WTC11 (cell line): Measurements from ENCODE around the gene AURKAIP1. TPM values are rescaled to one million over a fixed set of nuclear protein-coding genes. Genes with fewer than 3 reads are reported as not detected.

Experiments used
- ATAC-seq: fragments of 200-7000 bp; cut with Tn5 transposase; 2 replicates; pipeline ENCODE4 v1.10.0; 2021; ENCODE audit warnings: mild to moderate bottlenecking, moderate library complexity
- CTCF ChIA-PET: fragments of 300-600 bp; sonication (Branson Sonifier 250); formaldehyde crosslinking; loops from one replicate; lab custom pipeline; 2021; ENCODE audit warnings: antibody characterized with exemption; lab: Charles Lee
- POLR2A ChIA-PET: fragments of 350-600 bp; sonication (Branson Sonifier 250); formaldehyde crosslinking; loops from one replicate; lab custom pipeline; 2021; ENCODE audit warnings: antibody characterized with exemption; lab: Charles Lee
- DNase-seq: peaks from one replicate; pipeline ENCODE4 v3.0.0; 2021; ENCODE audit warnings: low spot score
- H3K27ac Mint-ChIP-seq: 2 replicates; pipeline ENCODE4 v1.8.0; 2021; ENCODE audit warnings: mixed read lengths
- H3K27me3 Mint-ChIP-seq: 2 replicates; pipeline ENCODE4 v1.8.0; 2021; ENCODE audit warnings: low read depth, mild to moderate bottlenecking, moderate library complexity, mixed read lengths
- H3K36me3 Mint-ChIP-seq: 2 replicates; pipeline ENCODE4 v1.8.0; 2021; ENCODE audit warnings: mixed read lengths
- H3K4me1 Mint-ChIP-seq: 2 replicates; pipeline ENCODE4 v1.8.0; 2022; ENCODE audit warnings: mixed read lengths
- H3K4me3 Mint-ChIP-seq: 2 replicates; pipeline ENCODE4 v1.8.0; 2021; ENCODE audit warnings: mild to moderate bottlenecking, moderate library complexity, mixed read lengths
- H3K9me3 Mint-ChIP-seq: 2 replicates; pipeline ENCODE4 v1.8.0; 2021; ENCODE audit warnings: mixed read lengths
- ATF2 ChIP-seq: sonication (generic); formaldehyde crosslinking; IDR thresholded peaks from 2 replicates; pipeline ENCODE4 v1.8.1; 2022; ENCODE audit warnings: low read depth, missing genetic modification reagents, borderline replicate concordance
- CDX4 ChIP-seq: fragments of 250-450 bp; sonication (Bioruptor Pico); IDR thresholded peaks from 2 replicates; pipeline ENCODE4 v1.9.0; 2021; ENCODE audit warnings: moderate library complexity, mild to moderate bottlenecking, inconsistent platforms, borderline replicate concordance
- CTCF ChIP-seq: fragments of 200-600 bp; IDR thresholded peaks from 2 replicates; pipeline ENCODE4 v1.8.0; 2022; ENCODE audit warnings: antibody characterized with exemption
- ELF4 ChIP-seq: sonication (generic); formaldehyde crosslinking; IDR thresholded peaks from 2 replicates; pipeline ENCODE4 v1.8.1; 2022; ENCODE audit warnings: low read depth, mild to moderate bottlenecking, moderate library complexity, missing genetic modification reagents
- ERG ChIP-seq: fragments of 250-450 bp; sonication (Bioruptor Pico); IDR thresholded peaks from 2 replicates; pipeline ENCODE4 v1.8.0; 2021; ENCODE audit warnings: mild to moderate bottlenecking
- ETV6 ChIP-seq: sonication (generic); formaldehyde crosslinking; IDR thresholded peaks from 2 replicates; pipeline ENCODE4 v1.8.1; 2022; ENCODE audit warnings: mild to moderate bottlenecking, missing genetic modification reagents
- FOXJ3 ChIP-seq: sonication (generic); formaldehyde crosslinking; IDR thresholded peaks from 2 replicates; pipeline ENCODE4 v1.9.0; 2021; ENCODE audit warnings: missing genetic modification reagents, mild to moderate bottlenecking, borderline replicate concordance
- FOXP4 ChIP-seq: sonication (generic); formaldehyde crosslinking; IDR thresholded peaks from 2 replicates; pipeline ENCODE4 v1.8.0; 2022; ENCODE audit warnings: mild to moderate bottlenecking, missing genetic modification reagents
- MYBL2 ChIP-seq: sonication (generic); formaldehyde crosslinking; IDR thresholded peaks from 2 replicates; pipeline ENCODE4 v1.8.1; 2023; ENCODE audit warnings: mild to moderate bottlenecking, moderate library complexity, missing genetic modification reagents
- NR1H2 ChIP-seq: sonication (generic); formaldehyde crosslinking; IDR thresholded peaks from 2 replicates; pipeline ENCODE4 v1.9.0; 2021; ENCODE audit warnings: mild to moderate bottlenecking, moderate library complexity, missing genetic modification reagents
- SP1 ChIP-seq: sonication (generic); formaldehyde crosslinking; conservative IDR thresholded peaks from 2 replicates; pipeline ENCODE4 v1.8.1; 2022; ENCODE audit warnings: missing genetic modification reagents
- ZBTB43 ChIP-seq: sonication (generic); formaldehyde crosslinking; IDR thresholded peaks from 2 replicates; pipeline ENCODE4 v1.8.1; 2023; ENCODE audit warnings: mild to moderate bottlenecking, missing genetic modification reagents
- ZNF263 ChIP-seq: sonication (generic); formaldehyde crosslinking; IDR thresholded peaks from 2 replicates; pipeline ENCODE4 v1.8.1; 2022; ENCODE audit warnings: low read depth, mild to moderate bottlenecking, moderate library complexity, missing genetic modification reagents
- ZNF425 ChIP-seq: fragments of 250-450 bp; sonication (Bioruptor Pico); conservative IDR thresholded peaks from 2 replicates; pipeline ENCODE4 v1.9.0; 2021; ENCODE audit warnings: mild to moderate bottlenecking
- ZNF512 ChIP-seq: sonication (generic); formaldehyde crosslinking; IDR thresholded peaks from 2 replicates; pipeline ENCODE4 v1.8.1; 2022; ENCODE audit warnings: missing genetic modification reagents, borderline replicate concordance
- total RNA-seq: library from RNA; stranded (reverse); gene quantifications from 3 replicates; pipeline ENCODE4 v1.2.3, GENCODE V29; 2021

Gene AURKAIP1
- total RNA-seq, 1 experiment from 2014 or later: 268 TPM

GRCh38 chr1:1398677-1399186 lies 23.7 kb upstream of the AURKAIP1 start (continued):
- TF ChIP-seq FOXP4 (CRISPR knock-in tag): no peak
- TF ChIP-seq, all 79 proteins: peak for 0

- ChIA-PET CTCF (no interaction called here), POLR2A (no interaction called here)
- Mint-ChIP-seq H3K27me3 (no peaks in the 10 kb centered on the region), H3K9me3 (no peaks in the 10 kb centered on the region), H3K4me3 (peak overlapping the region; percentile 85), H3K36me3 (peaks cover 63% of the 10 kb centered on the region), H3K27ac (peak overlapping the region; percentile 93), H3K4me1 (peaks cover 31% of the 10 kb centered on the region)
- ATAC-seq (no peak), DNase-seq (no peak)
- TF ChIP-seq ZNF512 (no peak), SP1 (CRISPR knock-in tag) (no peak), MYBL2 (CRISPR knock-in tag) (no peak), ELF4 (CRISPR knock-in tag) (no peak)
Observed at GRCh38 chr1:1397839-1398523, 23.0 kb upstream of the AURKAIP1 start.

- Mint-ChIP-seq H3K4me1 (peaks cover 8% of the 10 kb centered on the region), H3K27me3 (no peaks in the 10 kb centered on the region), H3K36me3 (peaks cover 71% of the 10 kb centered on the region), H3K4me3 (no peak overlapping the region), H3K27ac (peak overlapping the region; percentile 3; the same call in 1 of the 2 replicates)
- no peak for ATAC-seq
- DNase-seq: no peak
- TF ChIP-seq CDX4 (no peak), ATF2 (CRISPR knock-in tag) (no peak)
- TF ChIP-seq, all 79 proteins: peak for 0
- H3K9me3 Mint-ChIP-seq: no peaks in the 10 kb centered on the region
- ChIA-PET POLR2A (no interaction called here), CTCF (interaction anchor here (0.8 kb wide), 1 partner anchor 46 kb away, joined by 3 read pairs; no protein-coding TSS in a partner anchor)
Observed at GRCh38 chr1:1395166-1395565, 20.2 kb upstream of the AURKAIP1 start.

GRCh38 chr1:1394116-1394515 lies 19.1 kb upstream of the AURKAIP1 start:
- no peak for ATAC-seq
- Mint-ChIP-seq H3K27ac (no peak overlapping the region), H3K4me1 (peaks cover 6% of the 10 kb centered on the region), H3K4me3 (no peak overlapping the region), H3K36me3 (peaks cover 81% of the 10 kb centered on the region), H3K9me3 (no peaks in the 10 kb centered on the region), H3K27me3 (no peaks in the 10 kb centered on the region)
- POLR2A ChIA-PET: no interaction called here
- CTCF ChIA-PET: interaction anchor here (0.7 kb wide), 1 partner anchor 26 kb away, joined by 5 read pairs; no protein-coding TSS in a partner anchor
- no peak for DNase-seq
- TF ChIP-seq ZBTB43 (CRISPR knock-in tag) (no peak), ERG (no peak), ETV6 (CRISPR knock-in tag) (no peak), CTCF (no peak), ZNF263 (CRISPR knock-in tag) (no peak), ZNF425 (CRISPR knock-in tag) (no peak), NR1H2 (CRISPR knock-in tag) (no peak), FOXJ3 (CRISPR knock-in tag) (no peak)
